Measurements from ENCODE around the gene MIER3. TPM values are rescaled to one million over a fixed set of nuclear protein-coding genes. Genes with fewer than 3 reads are reported as not detected.

Gene MIER3
- total and polyA plus RNA-seq, 2 donors from 2014 or later = 4.7 to 25.1 TPM

DNA sequence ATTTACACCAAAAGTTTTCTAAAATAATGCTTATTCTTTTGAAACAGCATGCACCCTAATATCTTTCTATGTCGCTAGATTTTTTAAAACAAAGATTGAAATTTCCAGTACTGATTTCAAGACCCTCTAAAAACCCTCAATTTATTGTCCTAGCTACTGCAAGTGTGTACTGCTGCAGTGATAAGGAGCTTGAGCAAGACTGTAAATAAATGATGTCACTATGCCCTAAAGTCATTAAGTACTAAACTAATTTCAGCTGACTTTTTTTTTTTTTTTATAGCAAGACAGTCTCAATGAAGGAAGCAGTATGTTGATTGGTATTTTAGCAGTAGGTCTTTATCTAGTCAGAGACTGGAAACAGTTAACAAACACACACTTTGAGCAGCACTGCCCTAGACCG, 12.2 kb upstream of the MIER3 start:
- no peak overlapping the region for H3K4me3 ChIP-seq (ENCODE audit: low read length in 3 of 3)
- no peak for DNase-seq
- no peak overlapping the region for H3K27ac ChIP-seq (ENCODE audit: low read depth in 2 of 2, low read length in 2 of 2)

DNA sequence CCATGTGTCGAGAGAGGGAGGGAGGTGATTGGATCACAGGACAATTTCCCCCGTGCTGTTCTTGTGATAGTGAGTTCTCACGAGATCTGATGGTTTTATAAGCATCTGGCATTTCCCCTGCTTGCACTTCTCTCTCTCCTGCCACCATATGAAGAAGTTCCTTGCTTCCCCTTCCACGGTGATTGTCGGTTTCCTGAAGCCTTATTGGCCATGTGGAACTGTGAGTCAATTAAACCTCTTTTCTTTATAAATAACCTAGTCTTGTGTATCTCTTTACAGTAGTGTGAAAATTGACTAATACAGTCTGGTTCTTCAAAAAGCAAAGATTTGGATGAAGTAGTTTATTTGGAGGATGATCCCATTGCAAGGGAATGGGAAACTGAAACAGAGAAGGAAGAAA, 11.3 kb upstream of the MIER3 start:
- FAIRE-seq (no peak), DNase-seq (no peak)
- no peaks in the 10 kb centered on the region for H3K36me3 ChIP-seq (ENCODE audit: control insufficient read depth in 2 of 3, insufficient read depth in 3 of 3, low read length in 3 of 3)
- no peaks in the 10 kb centered on the region for H3K9me3 ChIP-seq (ENCODE audit: control insufficient read depth in 2 of 3, insufficient read depth in 1 of 3, low read length in 3 of 3)
- H3K27me3 ChIP-seq (ENCODE audit: control insufficient read depth, insufficient read depth, low read length) = no peaks in the 10 kb centered on the region
- H3K9ac ChIP-seq (ENCODE audit: low read length in 3 of 3) = no peak overlapping the region
- intact Hi-C loops (cut with DNase I) = no loop called here
- H3K27ac ChIP-seq (ENCODE audit: low read depth in 2 of 2, low read length in 2 of 2) = no peak overlapping the region
- TF ChIP-seq, protein P1, sequence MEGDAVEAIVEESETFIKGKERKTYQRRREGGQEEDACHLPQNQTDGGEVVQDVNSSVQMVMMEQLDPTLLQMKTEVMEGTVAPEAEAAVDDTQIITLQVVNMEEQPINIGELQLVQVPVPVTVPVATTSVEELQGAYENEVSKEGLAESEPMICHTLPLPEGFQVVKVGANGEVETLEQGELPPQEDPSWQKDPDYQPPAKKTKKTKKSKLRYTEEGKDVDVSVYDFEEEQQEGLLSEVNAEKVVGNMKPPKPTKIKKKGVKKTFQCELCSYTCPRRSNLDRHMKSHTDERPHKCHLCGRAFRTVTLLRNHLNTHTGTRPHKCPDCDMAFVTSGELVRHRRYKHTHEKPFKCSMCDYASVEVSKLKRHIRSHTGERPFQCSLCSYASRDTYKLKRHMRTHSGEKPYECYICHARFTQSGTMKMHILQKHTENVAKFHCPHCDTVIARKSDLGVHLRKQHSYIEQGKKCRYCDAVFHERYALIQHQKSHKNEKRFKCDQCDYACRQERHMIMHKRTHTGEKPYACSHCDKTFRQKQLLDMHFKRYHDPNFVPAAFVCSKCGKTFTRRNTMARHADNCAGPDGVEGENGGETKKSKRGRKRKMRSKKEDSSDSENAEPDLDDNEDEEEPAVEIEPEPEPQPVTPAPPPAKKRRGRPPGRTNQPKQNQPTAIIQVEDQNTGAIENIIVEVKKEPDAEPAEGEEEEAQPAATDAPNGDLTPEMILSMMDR (IDR thresholded peaks at IDR 0.05; ENCODE audit: borderline replicate concordance, extremely low read depth, insufficient read depth) = no peak
- H3K4me3 ChIP-seq (ENCODE audit: low read length in 3 of 3) = no peak overlapping the region
- no peaks in the 10 kb centered on the region for H3K4me1 ChIP-seq (ENCODE audit: control insufficient read depth in 2 of 3, insufficient read depth in 2 of 3, low read depth in 1 of 3, low read length in 3 of 3)

More for the DNA sequence above, 12.2 kb upstream of the MIER3 start:
- TF ChIP-seq, protein P1 (IDR thresholded peaks at IDR 0.05; ENCODE audit: borderline replicate concordance, extremely low read depth, insufficient read depth) = no peak
- intact Hi-C loops (cut with DNase I) = no loop called here
- FAIRE-seq = no peak
- H3K9me3 ChIP-seq (ENCODE audit: control insufficient read depth in 2 of 3, insufficient read depth in 1 of 3, low read length in 3 of 3) = no peaks in the 10 kb centered on the region
- H3K36me3 ChIP-seq (ENCODE audit: control insufficient read depth in 2 of 3, insufficient read depth in 3 of 3, low read length in 3 of 3) = no peaks in the 10 kb centered on the region
- H3K4me1 ChIP-seq (ENCODE audit: control insufficient read depth in 2 of 3, insufficient read depth in 2 of 3, low read depth in 1 of 3, low read length in 3 of 3) = no peaks in the 10 kb centered on the region
- no peaks in the 10 kb centered on the region for H3K27me3 ChIP-seq (ENCODE audit: control insufficient read depth, insufficient read depth, low read length)
- no peak overlapping the region for H3K9ac ChIP-seq (ENCODE audit: low read length in 3 of 3)

DNA sequence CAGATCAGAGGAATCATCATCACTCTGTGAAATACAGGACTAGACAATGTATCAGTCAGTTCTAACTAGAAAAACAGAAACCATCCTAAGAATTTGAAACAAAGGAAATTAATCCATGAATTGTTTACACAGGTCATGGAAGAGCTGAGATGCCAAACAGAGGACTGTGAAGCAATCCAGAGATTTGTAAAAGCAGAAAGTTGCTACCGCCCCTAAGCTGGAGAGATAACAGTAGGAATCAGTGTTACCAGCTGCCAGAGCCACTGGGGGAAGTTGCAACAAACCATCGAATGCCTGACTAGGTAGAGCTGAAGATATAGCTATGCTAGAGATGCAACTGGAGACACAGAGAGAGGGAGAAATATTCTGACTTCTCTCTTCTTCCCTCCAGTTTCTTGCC, 10.4 kb upstream of the MIER3 start:
- Histone ChIP-seq H3K4me3 (ENCODE audit: low read length in 3 of 3) (no peak overlapping the region), H3K36me3 (ENCODE audit: control insufficient read depth in 2 of 3, insufficient read depth in 3 of 3, low read length in 3 of 3) (no peaks in the 10 kb centered on the region), H3K9ac (ENCODE audit: low read length in 3 of 3) (no peak overlapping the region), H3K9me3 (ENCODE audit: control insufficient read depth in 2 of 3, insufficient read depth in 1 of 3, low read length in 3 of 3) (no peaks in the 10 kb centered on the region), H3K27ac (ENCODE audit: low read depth in 2 of 2, low read length in 2 of 2) (no peak overlapping the region), H3K4me1 (ENCODE audit: control insufficient read depth in 2 of 3, insufficient read depth in 2 of 3, low read depth in 1 of 3, low read length in 3 of 3) (no peaks in the 10 kb centered on the region), H3K27me3 (ENCODE audit: control insufficient read depth, insufficient read depth, low read length) (no peaks in the 10 kb centered on the region)
- DNase-seq = no peak
- TF ChIP-seq, protein P1 (IDR thresholded peaks at IDR 0.05; ENCODE audit: borderline replicate concordance, extremely low read depth, insufficient read depth) = no peak
- no peak for FAIRE-seq
- intact Hi-C loops (cut with DNase I) = no loop called here

DNA sequence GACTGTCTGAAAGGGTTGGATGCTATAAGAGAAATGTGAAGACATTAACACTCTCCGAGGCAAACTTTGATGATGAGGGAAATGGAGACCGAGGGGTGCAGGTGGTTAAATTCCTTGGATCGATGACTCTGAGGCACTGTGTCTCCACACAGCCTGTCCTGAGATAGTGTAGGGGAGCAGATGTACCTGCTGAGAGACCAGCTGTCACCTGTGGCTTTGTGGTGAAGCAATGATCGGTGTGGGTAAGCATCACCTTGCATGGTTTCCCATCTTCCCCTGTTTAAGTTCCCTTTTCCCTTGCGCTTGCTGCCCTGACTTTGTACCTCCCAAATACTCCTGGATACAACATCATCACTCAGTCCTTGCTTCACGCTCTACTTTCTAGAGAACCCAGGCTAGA, 9.8 kb upstream of the MIER3 start:
- Histone ChIP-seq H3K27me3 (ENCODE audit: control insufficient read depth, insufficient read depth, low read length) (no peaks in the 10 kb centered on the region), H3K36me3 (ENCODE audit: control insufficient read depth in 2 of 3, insufficient read depth in 3 of 3, low read length in 3 of 3) (no peaks in the 10 kb centered on the region), H3K27ac (ENCODE audit: low read depth in 2 of 2, low read length in 2 of 2) (no peak overlapping the region), H3K4me1 (ENCODE audit: control insufficient read depth in 2 of 3, insufficient read depth in 2 of 3, low read depth in 1 of 3, low read length in 3 of 3) (no peaks in the 10 kb centered on the region), H3K9ac (ENCODE audit: low read length in 3 of 3) (no peak overlapping the region), H3K9me3 (ENCODE audit: control insufficient read depth in 2 of 3, insufficient read depth in 1 of 3, low read length in 3 of 3) (no peaks in the 10 kb centered on the region), H3K4me3 (ENCODE audit: low read length in 3 of 3) (no peak overlapping the region)
- FAIRE-seq (no peak), DNase-seq (no peak)
- intact Hi-C loops (cut with DNase I) = no loop called here
- TF ChIP-seq, protein P1 (IDR thresholded peaks at IDR 0.05; ENCODE audit: borderline replicate concordance, extremely low read depth, insufficient read depth) = no peak
